ENCODE data around the gene RPUSD2. TPM values are rescaled to one million over a fixed set of nuclear protein-coding genes. Genes with fewer than 3 reads are reported as not detected.

Gene RPUSD2
- polyA plus RNA-seq, 1 experiment = 5.9 TPM

GRCh38 chr15:40623361-40623760 lies 54.3 kb downstream of the RPUSD2 start:
- CTCF ChIA-PET = interaction anchor here (1.6 to 2.1 kb wide), 2 partner anchors 34 to 270 kb away, joined by 3 to 5 read pairs; partner anchors contain the start of gene VPS18
- no peak for TF ChIP-seq CTCF (IDR thresholded peaks at IDR 0.05; ENCODE audit: low read depth, low read length)

More at GRCh38 chr15:40623361-40623760, 54.3 kb downstream of the RPUSD2 start:
- Histone ChIP-seq H3K27me3 (ENCODE audit: control insufficient read depth, insufficient read depth, low read length) (no peaks in the 10 kb centered on the region), H3K4me3 (ENCODE audit: low read depth, low read length) (no peak overlapping the region), H3K27ac (ENCODE audit: low read depth, low read length) (no peak overlapping the region), H3K9me3 (ENCODE audit: control insufficient read depth, insufficient read depth, low read length) (no peaks in the 10 kb centered on the region)
- DNase-seq (ENCODE audit: low read depth, low spot score) = no peak
- POLR2A ChIA-PET = no interaction called here

Small RNA genes within 50 kb of the gene (small RNA-seq; reads per million reads assigned to genes)
- not detected for gene RF00017 (ENCODE audit: insufficient read length, low read depth)
- not detected for gene RN7SL376P (ENCODE audit: insufficient read length, low read depth)
- not detected for gene RNU6-516P (ENCODE audit: insufficient read length, low read depth)

Other genes starting within 250 kb of the RPUSD2 start
- gene INAFM2, start 245.6 kb upstream of the RPUSD2 start, polyA plus RNA-seq (2011; rRNA removed) = 10.4 and 11.4 TPM in 2 replicates
- gene CCDC9B, start 228.4 kb upstream of the RPUSD2 start, polyA plus RNA-seq (2011; rRNA removed) = 5.5 and 8.4 TPM in 2 replicates
- not detected in 2 replicates for gene PHGR1, start 218.3 kb upstream of the RPUSD2 start, polyA plus RNA-seq (2011; rRNA removed)
- gene DISP2, start 211.1 kb upstream of the RPUSD2 start, polyA plus RNA-seq (2011; rRNA removed) = 0.11 and 0.36 TPM in 2 replicates
- gene KNSTRN, start 186.6 kb upstream of the RPUSD2 start, polyA plus RNA-seq (2011; rRNA removed) = 14.6 and 18.2 TPM in 2 replicates
- 49.3 and 49.4 TPM in 2 replicates for gene IVD, start 163.5 kb upstream of the RPUSD2 start, polyA plus RNA-seq (2011; rRNA removed)
- gene BAHD1, start 128.3 kb upstream of the RPUSD2 start, polyA plus RNA-seq (2011; rRNA removed) = 2.8 and 4.2 TPM in 2 replicates
- 19.8 and 21.7 TPM in 2 replicates for gene CHST14, start 98.3 kb upstream of the RPUSD2 start, polyA plus RNA-seq (2011; rRNA removed)
- 14.0 and 16.7 TPM in 2 replicates for gene CCDC32, start 4.3 kb upstream of the RPUSD2 start, polyA plus RNA-seq (2011; rRNA removed)
- 3.0 and 5.6 TPM in 2 replicates for gene KNL1, start 24.9 kb downstream of the RPUSD2 start, polyA plus RNA-seq (2011; rRNA removed)
- gene RAD51, start 125.9 kb downstream of the RPUSD2 start, polyA plus RNA-seq (2011; rRNA removed) = 5.1 and 6.0 TPM in 2 replicates
- gene RMDN3, start 186.0 kb downstream of the RPUSD2 start, polyA plus RNA-seq (2011; rRNA removed) = 19.2 and 19.5 TPM in 2 replicates
- 4.2 and 4.7 TPM in 2 replicates for gene GCHFR, start 194.8 kb downstream of the RPUSD2 start, polyA plus RNA-seq (2011; rRNA removed)
- gene C15orf62, start 200.7 kb downstream of the RPUSD2 start, polyA plus RNA-seq (2011; rRNA removed) = 0.05 TPM in 2 replicates
- gene ZFYVE19, start 237.8 kb downstream of the RPUSD2 start, polyA plus RNA-seq (2011; rRNA removed) = 15.6 and 20.3 TPM in 2 replicates
- gene DNAJC17, start 238.2 kb downstream of the RPUSD2 start, polyA plus RNA-seq (2011; rRNA removed) = 25.8 and 31.7 TPM in 2 replicates